ENCODE data around the gene FARS2.
A peak's percentile ranks its signal among the peaks of the same experiment; 100 is the strongest.
"Not testable (repeated sequence)": the region's sequence is repeated elsewhere in the genome, so short reads cannot be mapped to it uniquely, and the experiment has no call there.

The FARS2 gene

DNA sequence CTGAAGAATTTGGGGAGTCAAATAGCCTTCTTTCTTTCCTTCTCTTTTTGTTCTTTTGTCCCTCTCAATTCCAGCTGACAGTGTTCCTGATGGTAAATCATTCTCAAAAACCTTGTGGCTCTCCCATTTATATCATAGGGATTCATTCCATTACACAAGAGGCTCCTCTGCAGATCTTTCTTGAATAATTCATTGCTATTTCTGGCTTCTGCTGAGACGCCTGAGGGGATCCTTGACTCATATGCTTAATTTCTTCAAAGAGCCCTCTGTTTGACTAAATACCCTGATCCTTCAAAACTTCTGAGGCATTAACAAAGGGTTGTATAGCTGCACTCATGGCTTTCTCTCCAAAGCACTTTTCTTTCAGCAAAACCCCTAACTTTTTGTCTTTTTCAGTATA, 289.3 kb downstream of the FARS2 start:
- DNase-seq, result no peak

DNA sequence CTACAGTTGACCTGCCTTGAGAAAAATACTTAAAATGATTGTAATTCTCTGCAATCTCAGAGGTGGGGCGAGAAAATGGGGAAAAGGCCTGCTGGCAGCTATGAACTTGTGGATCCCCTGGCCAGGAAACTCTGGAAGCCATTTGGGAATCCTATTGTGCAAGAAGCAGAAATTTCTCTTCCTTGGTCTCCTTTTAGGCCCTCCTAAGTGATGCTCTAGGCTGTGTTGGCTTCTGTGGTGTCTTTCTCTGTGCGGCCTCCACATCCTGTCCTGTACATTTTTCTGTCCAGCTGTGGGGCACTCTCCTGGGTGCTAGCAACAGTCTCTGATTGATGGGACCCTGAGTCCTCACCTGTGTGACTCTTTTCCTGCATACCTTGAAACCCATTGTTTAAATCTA, 290.9 kb downstream of the FARS2 start:
- no peak for DNase-seq

DNA sequence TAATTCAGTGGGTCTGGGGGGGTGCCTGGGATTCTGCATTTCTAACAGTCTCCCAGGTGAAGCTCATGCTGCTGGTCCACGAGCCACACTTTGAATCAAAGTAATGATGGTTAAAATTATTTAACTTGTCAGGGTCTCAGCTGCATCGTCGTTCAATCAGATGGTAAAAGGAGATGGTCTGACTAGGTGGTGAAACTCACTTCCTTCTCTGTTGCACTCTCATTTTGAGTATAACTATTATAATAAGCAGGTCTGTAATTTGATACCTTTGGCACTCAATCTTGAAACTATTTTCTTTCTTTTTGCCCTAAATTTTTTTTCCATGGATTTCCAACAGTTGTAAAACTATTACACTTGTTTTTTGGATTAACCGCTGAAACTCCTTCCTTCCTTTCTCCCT, 292.5 kb downstream of the FARS2 start:
- no peak for DNase-seq

DNA sequence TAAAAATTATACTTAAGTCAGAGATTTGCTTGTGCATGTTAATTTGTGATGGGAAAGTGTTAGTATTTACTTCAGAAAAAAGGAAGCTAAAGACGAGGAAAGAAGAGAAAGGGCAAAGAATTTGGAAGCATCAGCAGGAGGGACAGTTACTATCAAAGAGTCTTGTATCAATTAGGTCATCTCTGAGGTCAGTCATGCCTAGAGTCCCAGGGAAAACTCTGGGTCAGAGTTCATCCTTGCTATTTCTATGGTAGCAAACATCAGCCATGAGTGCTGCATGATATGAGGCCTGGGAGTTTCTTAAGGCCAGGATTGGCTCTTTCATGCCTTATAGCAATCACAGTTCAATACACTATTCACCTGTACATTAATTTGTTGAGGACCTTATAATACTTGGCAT, 292.9 kb downstream of the FARS2 start:
- DNase-seq, result no peak

- DNase-seq, result no peak
Measured at GRCh38 chr6:5556011-5556410, 294.7 kb downstream of the FARS2 start.

DNA sequence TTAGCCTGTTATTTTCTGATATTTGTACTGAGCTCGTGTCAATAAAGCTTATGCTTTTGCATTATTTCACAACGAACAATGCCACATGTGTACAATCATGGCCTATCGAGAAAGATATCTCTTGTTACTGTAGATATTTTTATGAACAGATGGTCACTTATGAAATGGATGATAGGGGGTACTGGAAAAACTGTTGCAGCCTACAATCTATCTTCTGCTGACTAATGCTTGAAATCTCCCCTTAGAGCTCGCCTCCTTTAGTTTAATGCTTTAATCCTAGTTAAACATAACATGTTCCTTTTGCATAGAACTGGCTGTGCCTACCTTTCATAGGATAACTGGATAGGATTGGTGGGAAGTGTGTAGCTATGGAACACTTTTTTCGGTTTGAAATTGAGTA, 296.2 kb downstream of the FARS2 start:
- no peak for DNase-seq

DNA sequence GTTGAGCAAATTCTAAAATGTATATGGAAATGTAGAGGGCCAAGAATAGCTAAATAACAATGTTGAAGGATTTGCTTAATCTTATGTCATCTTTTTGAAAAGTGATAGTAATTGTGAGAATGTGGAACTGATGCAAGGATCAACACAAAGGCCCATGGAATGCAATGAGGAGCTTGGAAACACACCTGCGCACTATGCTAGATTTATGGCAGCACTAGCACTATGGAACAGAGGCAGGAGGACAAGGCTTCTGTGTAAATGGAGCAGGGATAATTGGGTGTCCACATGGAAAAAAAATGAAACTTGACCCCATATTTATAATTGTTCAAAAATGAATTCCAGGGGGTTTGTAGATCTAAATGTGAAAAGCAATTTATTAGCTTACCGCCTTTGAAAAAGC, 298.3 kb downstream of the FARS2 start:
- DNase-seq, result no peak

DNA sequence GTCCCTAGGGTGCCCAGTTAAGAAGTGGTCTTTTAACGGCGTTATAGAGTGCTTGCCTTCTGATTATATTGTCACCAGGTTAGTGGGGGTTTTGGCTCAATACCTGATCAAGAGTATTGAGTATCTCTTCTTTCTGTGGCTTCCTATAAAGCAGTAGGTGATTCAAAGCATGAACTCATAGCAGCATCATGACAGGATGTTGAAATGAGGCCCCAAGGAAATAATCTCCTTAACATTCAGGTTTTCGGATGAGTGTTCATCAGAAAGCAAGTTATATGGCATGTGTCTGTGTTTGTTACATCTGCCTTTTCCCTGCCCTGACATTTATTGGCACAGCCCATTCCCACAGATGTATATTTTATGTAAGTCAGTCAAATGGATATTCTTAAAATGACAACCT, 301.0 kb downstream of the FARS2 start:
- DNase-seq, result no peak

- no peak for DNase-seq
Measured at GRCh38 chr6:5563086-5563485, 301.8 kb downstream of the FARS2 start.

GRCh38 chr6:5564746-5565145, 303.4 kb downstream of the FARS2 start:
- DNase-seq, result not testable (repeated sequence)

- DNase-seq, result no peak
Measured at GRCh38 chr6:5565971-5566370, 304.7 kb downstream of the FARS2 start.

DNA sequence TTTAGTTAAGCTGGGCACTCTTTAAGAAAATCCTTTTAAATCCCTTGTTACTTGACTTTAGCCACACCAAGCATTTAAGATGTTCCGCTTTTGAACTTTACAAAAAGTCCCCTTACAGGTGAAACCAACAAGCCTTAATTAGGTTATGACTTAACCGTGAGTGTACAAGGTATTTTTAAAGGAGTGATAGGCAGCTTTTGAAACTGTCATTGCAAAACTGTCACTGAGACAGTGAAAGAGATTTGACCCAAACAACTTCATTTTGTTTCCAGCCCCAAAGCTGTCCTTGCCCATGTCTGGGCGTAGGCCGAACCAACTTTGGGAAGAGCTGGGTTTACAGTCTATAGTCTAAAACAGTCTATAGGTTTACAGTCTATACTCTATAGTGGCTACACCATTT, 305.4 kb downstream of the FARS2 start:
- no peak for DNase-seq

- DNase-seq, result no peak
Measured at GRCh38 chr6:5567352-5567751, 306.0 kb downstream of the FARS2 start.

- DNase-seq, result no peak
Measured at GRCh38 chr6:5567890-5568289, 306.6 kb downstream of the FARS2 start.

DNA sequence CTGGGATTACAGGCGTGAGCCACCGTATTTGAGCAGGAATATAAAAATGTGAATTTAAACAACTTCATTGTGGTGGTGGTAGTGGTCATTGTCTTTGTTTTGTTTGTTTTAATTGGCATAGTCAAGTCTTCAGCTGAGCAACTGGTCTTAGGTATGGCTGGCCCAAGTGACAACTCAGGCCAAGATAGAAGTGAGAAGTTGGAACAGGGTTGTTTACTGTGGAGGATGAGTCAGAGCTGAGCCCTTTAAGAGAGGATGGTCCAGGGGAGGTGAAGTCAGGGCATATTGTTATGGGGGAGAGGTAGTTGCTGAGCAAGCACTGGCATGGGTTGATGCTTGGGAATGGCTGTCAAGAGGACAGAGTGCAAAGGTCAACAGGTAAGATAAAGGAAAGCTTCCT, 308.2 kb downstream of the FARS2 start:
- DNase-seq, result no peak

GRCh38 chr6:5570641-5571040, 309.3 kb downstream of the FARS2 start:
- no peak for DNase-seq

DNA sequence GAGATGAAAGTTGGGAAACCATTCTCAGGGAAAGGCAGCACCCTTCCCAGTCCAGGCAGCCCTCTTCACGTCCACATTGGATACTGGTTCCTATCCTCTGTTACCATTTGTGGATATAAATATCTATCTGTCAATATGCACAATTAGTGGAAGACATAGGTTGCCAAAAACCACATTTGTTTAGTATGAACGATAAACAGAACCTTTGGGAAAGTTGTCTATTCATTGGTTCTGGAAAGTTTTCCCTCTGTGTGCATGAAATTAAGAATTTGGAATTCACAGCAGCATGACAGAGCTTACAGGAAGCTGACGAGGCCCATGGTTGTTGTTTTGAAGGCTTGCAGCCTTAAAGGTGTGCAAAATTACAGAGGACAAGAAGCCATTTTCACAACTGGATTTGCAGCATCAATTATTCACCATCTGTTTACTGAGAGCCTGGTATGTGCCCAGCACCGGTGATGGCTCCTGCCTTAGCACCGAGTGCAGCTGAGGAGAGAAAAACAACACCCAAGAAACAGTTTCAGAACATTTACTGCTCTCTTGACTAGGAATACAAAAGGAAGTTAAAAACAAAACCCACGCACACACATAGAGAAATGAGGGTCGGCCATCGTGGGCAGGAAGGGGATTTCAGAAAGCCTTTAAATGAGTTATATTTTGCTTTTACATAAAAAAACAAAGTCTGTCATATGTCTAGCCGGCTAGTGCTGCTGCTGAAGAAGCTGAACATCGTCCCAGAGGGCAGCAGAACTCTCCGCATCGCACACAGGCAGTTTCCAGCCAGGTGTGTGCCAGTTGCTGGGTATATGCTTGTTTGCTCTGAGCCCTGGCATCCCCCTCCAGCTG, 319.6 kb downstream of the FARS2 start:
- no peak for DNase-seq

DNA sequence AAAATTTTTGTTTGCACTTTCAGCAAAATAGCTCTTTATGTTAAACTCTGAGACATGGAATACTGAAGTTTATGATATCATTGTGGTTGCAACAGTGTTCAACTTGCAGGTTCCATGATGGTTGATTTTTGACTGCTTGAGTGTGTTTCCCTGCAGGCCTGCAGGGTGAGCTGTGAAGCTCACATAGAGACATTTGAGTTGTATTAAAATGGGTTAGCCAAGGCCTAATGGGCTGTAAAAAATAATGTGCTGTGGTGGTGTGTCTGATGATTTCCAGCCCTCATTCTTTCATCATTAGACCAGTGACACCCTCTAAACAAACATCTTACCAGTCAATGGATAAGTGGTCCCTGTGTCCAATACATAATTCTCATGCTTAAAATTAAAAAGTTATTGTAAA, 321.4 kb downstream of the FARS2 start:
- DNase-seq, result no peak

DNA sequence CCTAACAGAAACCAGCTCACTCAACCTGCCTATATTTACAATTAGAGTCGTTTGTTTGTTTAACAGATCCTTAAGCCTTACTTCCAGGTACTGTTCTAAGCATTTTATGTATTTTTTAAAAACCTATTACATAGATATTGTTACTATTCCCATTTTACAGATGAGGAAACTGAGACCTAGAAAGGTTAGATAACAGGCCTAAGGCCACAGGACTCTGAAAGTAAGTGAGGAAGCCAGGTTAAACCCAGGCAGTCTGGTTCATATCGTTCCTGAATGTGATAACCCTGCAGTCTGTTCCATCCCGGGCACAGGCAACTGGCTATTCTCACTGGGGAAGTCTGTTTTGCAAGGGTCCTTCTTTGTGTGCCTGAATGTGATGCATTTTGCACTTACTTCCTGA, 322.2 kb downstream of the FARS2 start:
- no peak for DNase-seq

- no peak for DNase-seq
Measured at GRCh38 chr6:5584078-5584482, 322.8 kb downstream of the FARS2 start.

- DNase-seq, result no peak
Measured at GRCh38 chr6:5587648-5588047, 326.3 kb downstream of the FARS2 start.

GRCh38 chr6:5589422-5590141, 328.3 kb downstream of the FARS2 start:
- no peak for DNase-seq

GRCh38 chr6:5590187-5590586, 328.9 kb downstream of the FARS2 start:
- DNase-seq, result peak in 1 of 2 experiments; percentile 26

GRCh38 chr6:5592886-5593519, 331.7 kb downstream of the FARS2 start:
- DNase-seq, result no peak

Measured in NCI-H446 (cell line).